ENCODE results near the gene UBE2U. TPM values are rescaled to one million over a fixed set of nuclear protein-coding genes. Genes with fewer than 3 reads are reported as not detected.

The UBE2U gene
- total and polyA plus RNA-seq, 2 of the 4 experiments (the other 2 are of a cell fraction), result not detected

GRCh38 chr1:64166629-64167028, 36.8 kb upstream of the UBE2U start:
- Histone ChIP-seq H3K79me1 (ENCODE audit: low read depth in 1 of 2, low read length in 2 of 2) (no peaks in the 10 kb centered on the region), H4K5ac (ENCODE audit: low read depth, low read length) (no peak overlapping the region), H3K9ac (ENCODE audit: low read depth, low read length) (no peak overlapping the region), H3K9me1 (ENCODE audit: insufficient read depth, low read length) (peaks cover 6% of the 10 kb centered on the region), H3K14ac (replicated peaks; ENCODE audit: low read depth, low read length) (no peak overlapping the region), H2BK15ac (ENCODE audit: low read depth, low read length) (no peak overlapping the region), H2AK9ac (replicated peaks; ENCODE audit: low read depth, low read length, poor library complexity) (no peak overlapping the region), H3K27me3 (ENCODE audit: control insufficient read depth, insufficient read depth, low read length) (no peaks in the 10 kb centered on the region), H3K4me2 (ENCODE audit: low read depth, low read length) (no peak overlapping the region), H2AFZ (replicated peaks; ENCODE audit: low read length, poor library complexity) (no peak overlapping the region), H4K91ac (ENCODE audit: insufficient read depth, low read depth, low read length) (no peak overlapping the region), H4K8ac (ENCODE audit: low read depth in 2 of 2, low read length in 2 of 2) (no peak overlapping the region), H3K4me3 (ENCODE audit: insufficient read depth, low read depth, low read length) (no peak overlapping the region), H3K23ac (ENCODE audit: low read depth, low read length) (no peak overlapping the region), H4K20me1 (ENCODE audit: insufficient read depth, low read length) (no peaks in the 10 kb centered on the region), H3K9me3 (ENCODE audit: control insufficient read depth, insufficient read depth, low read length) (no peaks in the 10 kb centered on the region), H2BK5ac (ENCODE audit: low read depth, low read length, poor library complexity, severe bottlenecking) (no peak overlapping the region), H3K18ac (ENCODE audit: low read depth, low read length) (no peak overlapping the region), H2AK5ac (ENCODE audit: low read depth, low read length) (no peak overlapping the region), H3K4me1 (ENCODE audit: control insufficient read depth, insufficient read depth, low read length) (peaks cover 8% of the 10 kb centered on the region), H2BK20ac (ENCODE audit: low read depth, low read length) (no peak overlapping the region), H3K36me3 (ENCODE audit: control insufficient read depth, insufficient read depth, low read length) (peaks cover 2% of the 10 kb centered on the region; the same call in 1 of the 2 replicates), H3K4ac (ENCODE audit: low read depth, low read length) (no peak overlapping the region), H3K56ac (ENCODE audit: extremely low read depth, insufficient read depth, low read length) (no peak overlapping the region), H3K27ac (ENCODE audit: insufficient read depth, low read length) (no peak overlapping the region), H2BK120ac (ENCODE audit: low read depth, low read length) (no peak overlapping the region)
- DNase-seq (no peak), ATAC-seq (ENCODE audit: low read depth) (no peak)
- TF ChIP-seq MAZ (IDR thresholded peaks at IDR 0.05; ENCODE audit: borderline replicate concordance, low read depth, low read length) (no peak), CEBPB (IDR thresholded peaks at IDR 0.05; ENCODE audit: low read depth, low read length) (no peak), ELK1 (IDR thresholded peaks at IDR 0.05; ENCODE audit: borderline replicate concordance, low read depth, low read length) (no peak), BHLHE40 (IDR thresholded peaks at IDR 0.05; ENCODE audit: low read depth, low read length) (no peak), FOS (IDR thresholded peaks at IDR 0.05; ENCODE audit: low read depth, low read length) (no peak), MXI1 (IDR thresholded peaks at IDR 0.05; ENCODE audit: borderline replicate concordance, low read depth, low read length) (no peak)
- no TSS peak for BruUV-seq (replicated peaks)
- WGBS, 2 experiments (ENCODE audit: extremely low coverage in 2 of 2, insufficient read length in 1 of 2), result no CpG with 5 or more reads among the region's 3 CpGs
- CTCF ChIA-PET, result no interaction called here
- in situ Hi-C loops (cut with MboI; ENCODE audit: low sequenced_read_pairs), result no loop called here
- dilution Hi-C loops (cut with HindIII; ENCODE audit: low sequenced_read_pairs, unreplicated experiment), result no loop called here
- intact Hi-C loops (cut with micrococcal nuclease), result no loop called here
- POLR2A ChIA-PET (ENCODE audit: unreplicated experiment), result no interaction called here
